CD14-positive monocyte (primary cell): Measurements from ENCODE around the gene PPARG. TPM values are rescaled to one million over a fixed set of nuclear protein-coding genes. Genes with fewer than 3 reads are reported as not detected.

Source experiments
- DNase-seq, 3 donors: peaks; one replicate each; pipeline ENCODE4 v3.0.0-alpha.2; 2011 to 2022
- H2AFZ ChIP-seq: 2 replicates; pipeline ENCODE4 v1.6.0; 2012; ENCODE audit warnings: mild to moderate bottlenecking, low read depth, low read length, inconsistent platforms; ENCODE audit not compliant: insufficient read depth, poor library complexity, severe bottlenecking
- H3K27ac ChIP-seq, 2 donors: 1 replicate in 1 of 2; 2 replicates in 1 of 2; pipeline ENCODE4 v1.5.1; 2012 to 2013; ENCODE audit warnings: low read length in 2 of 2, control low read depth in 1 of 2, inconsistent platforms in 1 of 2, low read depth in 1 of 2, mild to moderate bottlenecking in 1 of 2
- H3K27me3 ChIP-seq, 2 donors: one replicate each; pipeline versions ENCODE4 v1.6.0 to v1.6.1; 2011 to 2013; ENCODE audit warnings: low read length in 2 of 2; ENCODE audit not compliant: control insufficient read depth in 2 of 2, insufficient read depth in 2 of 2
- H3K36me3 ChIP-seq, 2 donors: replicated peaks in 1 of 2; 1 replicate in 1 of 2; 2 replicates in 1 of 2; pipeline versions ENCODE4 v1.5.1 to v1.6.1; 2012 to 2013; ENCODE audit warnings: low read length in 2 of 2, control low read depth in 1 of 2, inconsistent platforms in 1 of 2, mild to moderate bottlenecking in 1 of 2; ENCODE audit not compliant: insufficient read depth in 2 of 2, control insufficient read depth in 1 of 2
- H3K4me1 ChIP-seq, 2 donors: 1 replicate in 1 of 2; 2 replicates in 1 of 2; pipeline versions ENCODE4 v1.5.1 to v1.6.1; 2012 to 2013; ENCODE audit warnings: low read length in 2 of 2, control low read depth in 1 of 2, inconsistent platforms in 1 of 2, mild to moderate bottlenecking in 1 of 2, moderate library complexity in 1 of 2; ENCODE audit not compliant: insufficient read depth in 2 of 2, control insufficient read depth in 1 of 2
- H3K4me2 ChIP-seq: replicated peaks from 2 replicates; pipeline ENCODE3; 2012; ENCODE audit warnings: low read length, moderate library complexity, mild to moderate bottlenecking; ENCODE audit not compliant: poor library complexity, severe bottlenecking; ENCODE audit errors: extremely low read depth
- H3K4me3 ChIP-seq, 3 experiments: fragments of 200-600 bp in 1 of 3; sonication (generic) in 1 of 3; replicated peaks in 1 of 3; 1 replicate in 2 of 3; 2 replicates in 1 of 3; pipeline ENCODE4 v1.5.1; 2011 to 2013; ENCODE audit warnings: low read length in 3 of 3, mild to moderate bottlenecking in 3 of 3, control low read depth in 2 of 3, low read depth in 2 of 3, inconsistent platforms in 1 of 3, moderate library complexity in 1 of 3
- H3K79me2 ChIP-seq: 2 replicates; pipeline ENCODE4 v1.6.0; 2012; ENCODE audit warnings: mild to moderate bottlenecking, control low read depth, inconsistent platforms, low read length, moderate library complexity; ENCODE audit not compliant: insufficient read depth
- H3K9ac ChIP-seq: 2 replicates; pipeline ENCODE4 v1.6.0; 2017; ENCODE audit warnings: low read length, mild to moderate bottlenecking; ENCODE audit not compliant: insufficient read depth, poor library complexity, severe bottlenecking
- H3K9me3 ChIP-seq, 2 donors: replicated peaks in 1 of 2; 1 replicate in 1 of 2; 2 replicates in 1 of 2; pipeline versions ENCODE4 v1.5.1 to v1.6.1; 2012 to 2013; ENCODE audit warnings: low read length in 2 of 2, control low read depth in 1 of 2; ENCODE audit not compliant: control insufficient read depth in 1 of 2, insufficient read depth in 1 of 2
- H4K20me1 ChIP-seq: 2 replicates; pipeline ENCODE4 v1.6.0; 2012; ENCODE audit warnings: mild to moderate bottlenecking, low read length, control low read depth, moderate library complexity; ENCODE audit not compliant: insufficient read depth
- H3K27ac Mint-ChIP-seq, 7 donors: one replicate each; pipeline ENCODE4 v1.8.0; 2020; ENCODE audit warnings: mild to moderate bottlenecking in 7 of 7, mixed read lengths in 7 of 7, moderate library complexity in 6 of 7, inconsistent platforms in 2 of 7
- H3K27me3 Mint-ChIP-seq, 3 donors: one replicate each; pipeline ENCODE4 v1.8.0; 2021 to 2022; ENCODE audit warnings: low read depth in 3 of 3, mild to moderate bottlenecking in 3 of 3, mixed read lengths in 3 of 3, moderate library complexity in 3 of 3, inconsistent platforms in 1 of 3
- H3K36me3 Mint-ChIP-seq, 2 donors: one replicate each; pipeline ENCODE4 v1.8.0; 2020; ENCODE audit warnings: mixed read lengths in 2 of 2, inconsistent platforms in 1 of 2, mild to moderate bottlenecking in 1 of 2
- H3K4me1 Mint-ChIP-seq: one replicate; pipeline ENCODE4 v1.8.0; 2020; ENCODE audit warnings: mild to moderate bottlenecking, mixed read lengths
- H3K4me3 Mint-ChIP-seq, 2 donors: one replicate each; pipeline ENCODE4 v1.8.0; 2020; ENCODE audit warnings: mild to moderate bottlenecking in 2 of 2, mixed read lengths in 2 of 2, moderate library complexity in 1 of 2
- H3K9me3 Mint-ChIP-seq, 7 donors: one replicate each; pipeline ENCODE4 v1.8.0; 2020 to 2022; ENCODE audit warnings: mixed read lengths in 7 of 7, mild to moderate bottlenecking in 6 of 7, moderate library complexity in 6 of 7, inconsistent platforms in 2 of 7
- WGBS: methylation state at CpG from one replicate; pipeline ENCODE4 v1.1.5; 2013; ENCODE audit warnings: missing lambda C conversion rate; ENCODE audit not compliant: insufficient coverage; 5-methylcytosine and 5-hydroxymethylcytosine counted together
- intact Hi-C, 2 donors: fragments of 100-400 bp; cut with micrococcal nuclease; formaldehyde crosslinking; loops; one replicate each; pipeline versions ENCODE4 v1.15.0 to v1.15.1; 2023
- polyA plus RNA-seq, 3 donors: library from polyadenylated mRNA; depleted of rRNA in 1 of 3; unstranded in 2 of 3; stranded (reverse) in 1 of 3; fragments of 300-500 nt in 2 of 3; fragments of >200 nt in 1 of 3; fragmentation: Illumina TruSeq in 2 of 3; gene quantifications; 1 replicate in 2 of 3; 2 replicates in 1 of 3; pipeline ENCODE4 v1.2.3, GENCODE V29; 2012 to 2021
- TF ChIP-seq, protein P1 (sequence below): fragments of 200-600 bp; IDR thresholded peaks from one replicate; pipeline ENCODE4 v1.8.0; 2022; ENCODE audit warnings: antibody characterized with exemption, mild to moderate bottlenecking

The PPARG gene
- polyA plus RNA-seq, 3 donors: 0.56 to 2.0 (median 0.97) TPM

GRCh38 chr3:12461097-12461649 lies 172.3 kb downstream of the PPARG start:
- H3K9ac ChIP-seq: no peak overlapping the region

DNA sequence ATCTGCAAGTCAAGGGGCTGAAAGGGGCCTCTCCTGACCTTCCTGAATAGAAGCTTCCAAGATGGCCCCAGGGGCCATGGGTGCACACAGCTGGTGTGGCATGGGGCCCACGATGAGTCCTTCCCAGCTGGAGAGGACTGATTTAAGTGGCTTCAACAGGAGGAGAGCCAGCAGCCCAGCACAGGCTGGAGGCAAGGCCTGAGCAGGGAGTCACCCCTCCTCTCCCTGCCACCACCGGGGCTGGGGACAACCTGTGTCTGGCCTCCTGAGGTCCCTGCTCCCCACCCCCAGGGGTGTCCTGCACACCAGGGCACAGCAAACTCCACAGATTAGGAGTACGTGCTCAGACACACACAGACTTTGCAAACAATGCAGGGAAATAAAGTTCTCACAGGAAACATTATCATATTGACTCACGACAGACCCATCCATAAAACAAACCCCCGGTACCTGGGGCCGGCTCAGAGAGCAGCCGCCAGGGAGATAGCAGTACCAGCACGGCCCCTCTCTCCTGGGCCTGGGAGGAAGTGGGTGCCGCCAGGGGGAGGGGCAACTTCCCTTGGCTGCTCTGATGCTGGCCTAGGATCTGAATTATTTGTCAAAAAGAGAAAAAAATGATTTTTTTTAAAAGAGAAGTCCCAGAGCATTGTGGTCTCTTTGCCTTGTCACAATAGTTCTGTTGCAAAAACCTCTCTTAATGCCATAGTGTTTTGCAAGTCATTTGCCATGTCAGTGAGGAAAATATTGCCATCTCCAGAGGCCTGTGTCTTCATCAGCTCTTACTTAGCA lies 173.5 kb downstream of the PPARG start:
- intact Hi-C loops: no loop called here
- whole genome bisulfite sequencing: 36% methylated on average over 3 of the region's 9 CpGs
- Histone ChIP-seq H3K9me3 (no peaks in the 10 kb centered on the region), H3K4me1 (peaks cover 61 to 63% of the 10 kb centered on the region in 2 donors), H3K36me3 (no peaks in the 10 kb centered on the region), H3K4me2 (peak overlapping the region; percentile 18), H3K4me3 (peak overlapping the region in 1 of 3 experiments; percentile 4), H3K27me3 (no peaks in the 10 kb centered on the region), H4K20me1 (no peaks in the 10 kb centered on the region), H3K79me2 (no peaks in the 10 kb centered on the region), H3K27ac (peak overlapping the region; percentile 86 to 89), H3K9ac (peak overlapping the region; percentile 58), H2AFZ (peak overlapping the region; percentile 36)
- DNase-seq: peak; percentile 77 to 85 (median 78)
- Mint-ChIP-seq H3K4me3 (peak overlapping the region; percentile 50 to 71), H3K4me1 (peaks cover 64% of the 10 kb centered on the region), H3K27me3 (no peaks in the 10 kb centered on the region), H3K9me3 (peaks cover 0 to 3% (median 0%) of the 10 kb centered on the region in 7 donors), H3K36me3 (peaks cover 0 to 2% of the 10 kb centered on the region in 2 donors), H3K27ac (peak overlapping the region; percentile 93 to 98 (median 96))
- TF ChIP-seq, protein P1, sequence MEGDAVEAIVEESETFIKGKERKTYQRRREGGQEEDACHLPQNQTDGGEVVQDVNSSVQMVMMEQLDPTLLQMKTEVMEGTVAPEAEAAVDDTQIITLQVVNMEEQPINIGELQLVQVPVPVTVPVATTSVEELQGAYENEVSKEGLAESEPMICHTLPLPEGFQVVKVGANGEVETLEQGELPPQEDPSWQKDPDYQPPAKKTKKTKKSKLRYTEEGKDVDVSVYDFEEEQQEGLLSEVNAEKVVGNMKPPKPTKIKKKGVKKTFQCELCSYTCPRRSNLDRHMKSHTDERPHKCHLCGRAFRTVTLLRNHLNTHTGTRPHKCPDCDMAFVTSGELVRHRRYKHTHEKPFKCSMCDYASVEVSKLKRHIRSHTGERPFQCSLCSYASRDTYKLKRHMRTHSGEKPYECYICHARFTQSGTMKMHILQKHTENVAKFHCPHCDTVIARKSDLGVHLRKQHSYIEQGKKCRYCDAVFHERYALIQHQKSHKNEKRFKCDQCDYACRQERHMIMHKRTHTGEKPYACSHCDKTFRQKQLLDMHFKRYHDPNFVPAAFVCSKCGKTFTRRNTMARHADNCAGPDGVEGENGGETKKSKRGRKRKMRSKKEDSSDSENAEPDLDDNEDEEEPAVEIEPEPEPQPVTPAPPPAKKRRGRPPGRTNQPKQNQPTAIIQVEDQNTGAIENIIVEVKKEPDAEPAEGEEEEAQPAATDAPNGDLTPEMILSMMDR: no peak

More at GRCh38 chr3:12461097-12461649, 172.3 kb downstream of the PPARG start:
- peaks cover 64% of the 10 kb centered on the region for H3K4me1 Mint-ChIP-seq
- H3K9me3 Mint-ChIP-seq: peaks cover 0 to 3% (median 0%) of the 10 kb centered on the region in 7 donors
- no peaks in the 10 kb centered on the region for H3K9me3 ChIP-seq
- H2AFZ ChIP-seq: no peak overlapping the region
- H3K27ac ChIP-seq: no peak overlapping the region
- peaks cover 0 to 2% of the 10 kb centered on the region in 2 donors for H3K36me3 Mint-ChIP-seq
- no peak overlapping the region for H3K4me3 Mint-ChIP-seq
- no peaks in the 10 kb centered on the region for H3K27me3 ChIP-seq
- TF ChIP-seq, protein P1: no peak
- peak in 1 of 3 donors; percentile 31 for DNase-seq
- H3K36me3 ChIP-seq: no peaks in the 10 kb centered on the region
- intact Hi-C loops: no loop called here
- 100% methylated on average over 3 of the region's 7 CpGs for WGBS
- H3K4me1 ChIP-seq: peaks cover 61 to 63% of the 10 kb centered on the region in 2 donors
- no peaks in the 10 kb centered on the region for H3K79me2 ChIP-seq
- no peak overlapping the region for H3K4me3 ChIP-seq
- no peak overlapping the region for H3K4me2 ChIP-seq
- peak overlapping the region in 5 of 7 donors; percentile 65 to 96 (median 94) for H3K27ac Mint-ChIP-seq
- no peaks in the 10 kb centered on the region for H4K20me1 ChIP-seq
- H3K27me3 Mint-ChIP-seq: no peaks in the 10 kb centered on the region
